Peyer's patch (tissue), 4 donors: ENCODE measurements around the gene ZNF236. TPM values are rescaled to one million over a fixed set of nuclear protein-coding genes. Genes with fewer than 3 reads are reported as not detected.
"Not testable (repeated sequence)": the region's sequence is repeated elsewhere in the genome, so short reads cannot be mapped to it uniquely, and the experiment has no call there.

Experiments
- DNase-seq, 3 donors: peaks; one replicate each; pipeline ENCODE4 v3.0.0-alpha.2; 2017 to 2019
- H3K27ac ChIP-seq, 4 donors: fragments of 200-600 bp; sonication (generic); one replicate each; pipeline ENCODE4 v1.5.1; 2016 to 2019
- H3K27me3 ChIP-seq, 2 donors: fragments of 200-600 bp; sonication (generic); one replicate each; pipeline ENCODE4 v1.5.1; 2019
- H3K36me3 ChIP-seq, 3 donors: fragments of 200-600 bp; sonication (generic); one replicate each; pipeline ENCODE4 v1.5.1; 2016 to 2019
- H3K4me1 ChIP-seq, 4 donors: fragments of 200-600 bp; sonication (generic); one replicate each; pipeline ENCODE4 v1.5.1; 2016 to 2019
- H3K4me3 ChIP-seq, 4 donors: fragments of 200-600 bp; sonication (generic); 1 replicate in 3 of 4; 2 replicates in 1 of 4; pipeline ENCODE4 v1.5.1; 2016 to 2019; ENCODE audit warnings: mild to moderate bottlenecking in 1 of 4
- H3K9me3 ChIP-seq, 4 donors: fragments of 200-600 bp; sonication (generic); one replicate each; pipeline ENCODE4 v1.5.1; 2016 to 2019; ENCODE audit warnings: mild to moderate bottlenecking in 1 of 4
- CTCF ChIP-seq, 6 experiments: fragments of 450-650 bp in 4 of 6; fragments of 200-600 bp in 2 of 6; sonication (generic) in 1 of 6; IDR thresholded peaks; one replicate each; pipeline ENCODE4 v1.5.1; 2017 to 2019; ENCODE audit warnings: antibody characterized with exemption in 6 of 6, mild to moderate bottlenecking in 3 of 6, moderate library complexity in 1 of 6
- POLR2A ChIP-seq, 2 donors: fragments of 450-650 bp; IDR thresholded peaks; one replicate each; pipeline ENCODE4 v1.5.1; 2017; ENCODE audit warnings: antibody characterized with exemption in 2 of 2, mild to moderate bottlenecking in 2 of 2, moderate library complexity in 2 of 2
- total RNA-seq, 4 donors: library from RNA; depleted of rRNA; stranded (reverse); fragments of >200 nt; gene quantifications; one replicate each; pipeline ENCODE4 v1.1.0, GENCODE V29; 2016

Gene ZNF236
- total RNA-seq, 4 donors from 2014 or later, result 13.8 to 57.8 (median 27.7) TPM

DNA sequence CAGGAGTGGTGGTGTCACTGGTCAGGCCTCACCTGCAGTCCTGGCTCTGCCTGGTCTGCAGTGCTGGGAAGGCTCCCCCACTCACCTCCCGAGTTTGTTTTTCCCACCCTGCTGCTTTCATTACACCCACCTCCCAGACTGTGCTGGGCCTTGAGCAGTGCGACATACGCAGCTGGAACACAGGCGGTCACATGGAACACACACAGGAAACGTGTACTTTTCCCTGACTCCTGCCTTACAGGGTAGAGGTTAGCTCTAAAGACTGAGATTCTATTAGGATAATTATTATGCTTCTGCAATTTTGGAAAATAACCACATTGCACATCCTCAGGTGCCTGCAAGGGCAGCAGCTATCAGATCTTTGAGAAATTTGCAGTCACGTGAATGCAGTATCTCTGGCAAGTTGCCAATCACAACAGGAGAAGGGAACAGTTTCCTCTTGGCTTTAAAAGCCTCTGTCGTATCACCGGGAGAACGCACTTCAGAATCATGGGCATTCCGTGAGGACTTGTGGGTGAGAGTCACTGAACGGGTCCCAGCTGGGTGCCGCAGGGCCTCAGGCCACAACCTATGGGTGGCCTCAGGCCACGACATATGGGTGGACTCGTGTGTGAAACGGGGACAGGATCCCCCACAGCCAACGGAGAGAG, 136.5 kb downstream of the ZNF236 start:
- no peaks in the 10 kb centered on the region for H3K27me3 ChIP-seq
- peaks cover 0 to 5% (median 0%) of the 10 kb centered on the region in 4 donors for H3K4me1 ChIP-seq
- H3K9me3 ChIP-seq, result no peaks in the 10 kb centered on the region
- TF ChIP-seq POLR2A (IDR thresholded peaks at IDR 0.05) (no peak), CTCF (IDR thresholded peaks at IDR 0.05) (no peak)
- H3K4me3 ChIP-seq, result no peak overlapping the region
- peaks cover 0 to 58% (median 0%) of the 10 kb centered on the region in 3 donors for H3K36me3 ChIP-seq
- H3K27ac ChIP-seq, result no peak overlapping the region
- DNase-seq, result no peak

GRCh38 chr18:76959605-76960004, 137.2 kb downstream of the ZNF236 start:
- peaks cover 0 to 58% (median 0%) of the 10 kb centered on the region in 3 donors for H3K36me3 ChIP-seq
- no peaks in the 10 kb centered on the region for H3K9me3 ChIP-seq
- no peaks in the 10 kb centered on the region for H3K27me3 ChIP-seq
- no peak for TF ChIP-seq POLR2A (IDR thresholded peaks at IDR 0.05)
- TF ChIP-seq CTCF (IDR thresholded peaks at IDR 0.05), result no peak
- no peak for DNase-seq
- peaks cover 0 to 10% (median 0%) of the 10 kb centered on the region in 4 donors for H3K4me1 ChIP-seq
- no peak overlapping the region for H3K4me3 ChIP-seq
- no peak overlapping the region for H3K27ac ChIP-seq

GRCh38 chr18:76960528-76961035, 138.2 kb downstream of the ZNF236 start:
- Histone ChIP-seq H3K9me3 (no peaks in the 10 kb centered on the region), H3K27ac (no peak overlapping the region), H3K4me3 (no peak overlapping the region), H3K27me3 (no peaks in the 10 kb centered on the region), H3K4me1 (peaks cover 0 to 10% (median 0%) of the 10 kb centered on the region in 4 donors), H3K36me3 (peaks cover 0 to 55% (median 0%) of the 10 kb centered on the region in 3 donors)
- no peak for DNase-seq
- TF ChIP-seq POLR2A (IDR thresholded peaks at IDR 0.05) (no peak), CTCF (IDR thresholded peaks at IDR 0.05) (no peak)

DNA sequence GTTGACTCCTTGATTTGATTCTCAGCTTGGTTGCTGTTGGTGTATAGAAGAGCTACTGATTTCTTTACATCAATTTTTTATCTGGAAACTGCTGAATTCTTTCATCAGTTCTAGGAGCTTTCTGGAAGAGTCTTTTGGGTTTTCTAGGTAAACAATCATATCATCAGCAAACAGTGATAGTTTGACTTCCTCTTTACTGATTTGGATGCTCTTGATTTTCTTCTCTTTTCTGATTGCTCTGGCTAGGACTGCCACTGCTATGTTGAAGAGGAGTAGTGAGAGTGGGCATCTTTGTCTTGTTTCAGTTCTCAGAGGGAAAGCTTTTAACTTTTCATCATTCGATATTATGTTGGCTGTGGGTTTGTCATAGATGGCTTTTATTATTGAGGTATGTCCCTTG, 140.5 kb downstream of the ZNF236 start:
- H3K27me3 ChIP-seq, result no peaks in the 10 kb centered on the region
- H3K4me1 ChIP-seq, result peaks cover 0 to 10% (median 0%) of the 10 kb centered on the region in 4 donors
- H3K9me3 ChIP-seq, result no peaks in the 10 kb centered on the region
- TF ChIP-seq CTCF (IDR thresholded peaks at IDR 0.05) (no peak), POLR2A (IDR thresholded peaks at IDR 0.05) (no peak)
- no peak for DNase-seq
- H3K4me3 ChIP-seq, result no peak overlapping the region
- H3K36me3 ChIP-seq, result peaks cover 0 to 34% (median 0%) of the 10 kb centered on the region in 3 donors
- peak overlapping the region in 1 of 4 donors; percentile 18 for H3K27ac ChIP-seq

- H3K4me1 ChIP-seq, result peaks cover 0 to 10% (median 0%) of the 10 kb centered on the region in 4 donors
- no peaks in the 10 kb centered on the region for H3K27me3 ChIP-seq
- H3K27ac ChIP-seq, result peak overlapping the region in 1 of 4 donors; percentile 18
- no peaks in the 10 kb centered on the region for H3K9me3 ChIP-seq
- peaks cover 0 to 32% (median 0%) of the 10 kb centered on the region in 3 donors for H3K36me3 ChIP-seq
- no peak overlapping the region for H3K4me3 ChIP-seq
- TF ChIP-seq CTCF (IDR thresholded peaks at IDR 0.05), result no peak
- TF ChIP-seq POLR2A (IDR thresholded peaks at IDR 0.05), result no peak
- no peak for DNase-seq
Observed at GRCh38 chr18:76963936-76964335, 141.6 kb downstream of the ZNF236 start.

DNA sequence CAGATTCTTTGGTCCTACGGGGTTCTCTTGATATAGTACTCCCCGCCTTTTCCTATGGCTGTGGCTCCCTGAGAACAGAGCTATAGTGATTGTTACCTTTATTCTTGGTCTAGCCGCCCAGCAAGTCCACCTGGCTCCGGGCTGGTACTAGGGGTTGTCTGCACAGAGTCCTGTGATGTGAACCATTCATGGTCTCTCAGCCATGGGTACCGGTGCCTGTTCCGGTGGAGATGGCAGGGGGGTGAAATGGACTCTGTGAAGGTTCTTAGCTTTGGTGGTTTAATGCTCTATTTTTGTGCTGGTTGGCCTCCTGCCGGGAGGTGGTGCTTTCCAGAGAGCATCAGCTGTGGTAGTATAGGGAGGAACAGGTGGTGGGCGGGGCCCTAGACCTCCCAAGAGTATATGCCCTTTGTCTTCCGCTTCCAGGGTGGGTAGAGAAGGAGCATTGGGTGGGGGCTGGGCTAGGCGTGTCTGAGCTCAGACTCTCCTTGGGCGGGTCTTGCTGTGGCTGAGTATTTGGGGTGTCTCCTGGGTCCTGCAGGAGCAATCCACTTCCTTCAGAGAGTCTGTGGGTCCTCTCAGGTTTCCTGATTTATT, 143.3 kb downstream of the ZNF236 start:
- peak in 2 of 3 donors; percentile 85 to 88 for DNase-seq
- peaks cover 0 to 19% (median 0%) of the 10 kb centered on the region in 3 donors for H3K36me3 ChIP-seq
- H3K9me3 ChIP-seq, H3K27me3 ChIP-seq, H3K4me1 ChIP-seq, H3K4me3 ChIP-seq: not testable (repeated sequence)
- peak overlapping the region in 1 of 4 donors; percentile 66 for H3K27ac ChIP-seq

GRCh38 chr18:76967299-76967698, 144.9 kb downstream of the ZNF236 start:
- H3K27ac ChIP-seq, DNase-seq: not testable (repeated sequence)

More at GRCh38 chr18:76967299-76967698, 144.9 kb downstream of the ZNF236 start:
- not testable (repeated sequence) for H3K9me3 ChIP-seq, H3K4me3 ChIP-seq, H3K4me1 ChIP-seq, H3K27me3 ChIP-seq
- peaks cover 0 to 11% (median 0%) of the 10 kb centered on the region in 3 donors for H3K36me3 ChIP-seq
